Psoas muscle (tissue), 8 donors: ENCODE results near the gene YPEL2. TPM values are rescaled to one million over a fixed set of nuclear protein-coding genes. Genes with fewer than 3 reads are reported as not detected.
A peak's percentile ranks its signal among the peaks of the same experiment; 100 is the strongest.

Source experiments
- ATAC-seq, 4 donors: fragments of 200-7000 bp; cut with Tn5 transposase; one replicate each; pipeline ENCODE4 v1.9.1; 2020; ENCODE audit warnings: moderate library complexity in 3 of 4, mild to moderate bottlenecking in 2 of 4
- DNase-seq, 2 donors: peaks; one replicate each; pipeline ENCODE4 v3.0.0-alpha.2; 2020
- H3K27ac ChIP-seq: fragments of 200-600 bp; one replicate; pipeline ENCODE4 v1.8.0; 2022
- H3K27me3 ChIP-seq, 3 donors: fragments of 200-600 bp in 1 of 3; one replicate each; pipeline versions ENCODE4 v1.6.1 to v1.8.0; 2013 to 2022; ENCODE audit warnings: low read length in 2 of 3, mild to moderate bottlenecking in 2 of 3, moderate library complexity in 1 of 3; ENCODE audit not compliant: insufficient read depth in 3 of 3
- H3K36me3 ChIP-seq, 2 donors: fragments of 200-600 bp in 1 of 2; one replicate each; pipeline versions ENCODE4 v1.6.1 to v1.8.0; 2013 to 2022; ENCODE audit warnings: low read depth in 1 of 2, mild to moderate bottlenecking in 1 of 2, moderate library complexity in 1 of 2; ENCODE audit not compliant: insufficient read depth in 1 of 2
- H3K4me1 ChIP-seq: fragments of 200-600 bp; one replicate; pipeline ENCODE4 v1.8.0; 2022
- H3K4me3 ChIP-seq: fragments of 200-600 bp; one replicate; pipeline ENCODE4 v1.8.0; 2022; ENCODE audit warnings: mild to moderate bottlenecking
- H3K9me3 ChIP-seq: fragments of 200-600 bp; one replicate; pipeline ENCODE4 v1.8.0; 2022
- CTCF ChIP-seq: fragments of 200-600 bp; IDR thresholded peaks from one replicate; pipeline ENCODE4 v1.8.0; 2022; ENCODE audit warnings: antibody characterized with exemption
- WGBS, 3 donors: extraction: QIAGEN DNeasy Blood & Tissue Kit; methylation state at CpG; one replicate each; pipeline versions ENCODE4 v1.1.6 to v1.1.7; 2013; 5-methylcytosine and 5-hydroxymethylcytosine counted together
- intact Hi-C, 2 donors: fragments of 100-400 bp; cut with DNase I; formaldehyde crosslinking; loops; one replicate each; pipeline versions ENCODE4 v1.11.0 to v1.14.2; 2022
- polyA plus RNA-seq, 3 donors: library from polyadenylated mRNA; stranded (reverse); fragments of 200-250 nt; gene quantifications; one replicate each; pipeline ENCODE4 v1.2.3, GENCODE V29; 2013
- total RNA-seq, 4 donors: library from RNA; stranded (reverse); fragmentation: NEBNext Ultra II Directional in 2 of 4; extraction: Animal tissue kit (Norgen Biotek cat#: 25700) in 2 of 4; gene quantifications; one replicate each; pipeline versions ENCODE4 v1.2.1 to v1.2.4, GENCODE V29; 2021 to 2023
- donor health status: healthy with polysubstance abuse.
- donor health status: DM: no; HTN: no; CAD: no; lungs with moderate emphysema.
- donor health status: Bipolar disorder and iron deficiency.
- donor health status: healthy.
- donor health status: DM: yes; HTN: yes; CAD: no.
- donor health status: DM: no; HTN: no; CAD: no.
- donor health status: DM: no; HTN: no; CAD: no.
- donor health status: DM: yes; HTN: yes; CAD: no.

The YPEL2 gene
- total and polyA plus RNA-seq, 7 donors, result 1.9 to 47.8 (median 19.9) TPM

DNA sequence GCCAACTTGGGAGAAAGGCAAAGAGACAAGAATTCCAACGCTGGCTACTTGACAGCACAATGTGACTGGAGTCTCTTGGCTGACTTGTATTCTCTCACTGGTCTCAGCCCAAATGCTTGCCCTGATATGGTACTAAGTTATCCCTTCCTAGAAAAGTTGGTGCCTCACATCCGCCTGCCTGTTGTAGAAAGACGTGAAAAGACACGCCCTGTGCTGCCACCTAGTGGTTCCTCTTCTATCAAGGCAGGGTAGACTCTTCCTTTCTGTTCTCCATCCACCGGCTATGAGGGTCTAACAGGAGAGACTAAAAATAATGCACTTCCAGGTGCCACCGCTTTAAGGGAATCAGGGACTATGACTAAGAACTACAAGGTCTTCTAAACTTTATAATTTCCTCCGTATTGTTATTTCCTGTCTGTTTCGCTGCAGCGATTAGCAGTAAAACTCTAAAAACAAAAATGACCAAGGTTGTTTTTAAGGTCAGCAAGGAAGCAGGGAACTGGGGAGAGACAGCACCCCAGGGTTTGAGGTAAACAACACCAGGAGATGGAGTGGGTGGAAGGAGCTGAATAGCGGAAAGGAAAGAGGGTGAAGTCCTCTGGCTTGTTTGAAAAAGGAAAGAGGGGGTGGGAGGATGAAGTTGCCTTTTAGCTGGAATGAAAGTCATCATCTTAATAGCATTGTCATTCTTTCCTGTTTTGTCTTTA is 109.5 kb downstream of the YPEL2 start:
- Histone ChIP-seq H3K36me3 (no peaks in the 10 kb centered on the region), H3K4me3 (no peak overlapping the region), H3K9me3 (no peaks in the 10 kb centered on the region), H3K27me3 (no peaks in the 10 kb centered on the region), H3K4me1 (peaks cover 38% of the 10 kb centered on the region), H3K27ac (peak overlapping the region; percentile 76)
- peak; percentile 93 to 95 (median 94) for ATAC-seq
- 7 to 10% (median 7%) methylated on average over 10 of the region's 10 CpGs for WGBS, 3 donors
- intact Hi-C loops, result loop anchor here (1.0 to 5.0 kb wide), 3 partner anchors 112 to 130 kb away; no protein-coding TSS in a partner anchor
- peak; percentile 90 for TF ChIP-seq CTCF
- peak; percentile 84 to 90 for DNase-seq

GRCh38 chr17:59441464-59442096 is 110.1 kb downstream of the YPEL2 start:
- H3K27ac ChIP-seq, result peak overlapping the region; percentile 76
- no peaks in the 10 kb centered on the region for H3K36me3 ChIP-seq
- no peak for TF ChIP-seq CTCF
- DNase-seq, result no peak
- H3K9me3 ChIP-seq, result no peaks in the 10 kb centered on the region
- H3K27me3 ChIP-seq, result no peaks in the 10 kb centered on the region
- intact Hi-C loops, result loop anchor here (1.0 to 5.0 kb wide), 2 partner anchors 129 to 130 kb away; no protein-coding TSS in a partner anchor
- no peak for ATAC-seq
- H3K4me1 ChIP-seq, result peaks cover 37% of the 10 kb centered on the region
- no peak overlapping the region for H3K4me3 ChIP-seq
- 76 to 83% (median 78%) methylated on average over 7 of the region's 7 CpGs for WGBS, 3 donors

DNA sequence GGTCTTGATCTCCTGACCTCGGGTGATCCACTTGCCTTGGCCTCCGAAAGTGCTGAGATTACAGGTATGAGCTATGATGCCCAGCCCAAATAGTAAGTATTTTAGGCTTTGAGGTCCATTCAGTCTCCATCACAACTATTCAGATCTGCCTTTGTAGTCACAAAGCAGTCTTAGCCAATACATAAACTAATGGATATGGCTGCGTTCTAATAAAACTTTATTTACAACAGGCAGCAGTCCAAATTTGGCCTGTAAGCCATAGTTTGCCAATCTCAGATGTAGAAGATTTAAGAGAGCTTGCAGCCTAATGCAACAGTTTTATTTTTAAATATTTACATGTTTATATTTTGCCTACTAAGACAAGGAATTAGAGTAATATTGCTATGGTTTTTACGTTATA is 111.7 kb downstream of the YPEL2 start:
- DNase-seq (no peak), ATAC-seq (no peak)
- Histone ChIP-seq H3K4me1 (peaks cover 23% of the 10 kb centered on the region), H3K27me3 (no peaks in the 10 kb centered on the region), H3K4me3 (no peak overlapping the region), H3K9me3 (no peaks in the 10 kb centered on the region), H3K27ac (no peak overlapping the region), H3K36me3 (no peaks in the 10 kb centered on the region)
- 91 to 97% (median 96%) methylated on average over 4 of the region's 4 CpGs for WGBS, 3 donors
- TF ChIP-seq CTCF, result no peak
- intact Hi-C loops, result loop anchor here in 1 of 2 donors (5.0 kb wide), 1 partner anchor 131 kb away; no protein-coding TSS in a partner anchor

Other genes with a start within 250 kb of the YPEL2 start
- gene TRIM37, start 224.8 kb upstream of the YPEL2 start, total RNA-seq, result 10 to 100 TPM; 12.1 to 16.2 (median 14.7) TPM
- gene TRIM37, start 224.8 kb upstream of the YPEL2 start, polyA plus RNA-seq, result 10 to 100 TPM in 1 of 3 donors, 1 to 10 TPM in 2; 6.8 to 17.6 (median 9.5) TPM
- gene SKA2, start 176.5 kb upstream of the YPEL2 start, total RNA-seq, result 10 to 100 TPM in 3 of 4 donors, 1 to 10 TPM in 1; 7.2 to 17.1 (median 11.2) TPM
- gene SKA2, start 176.5 kb upstream of the YPEL2 start, polyA plus RNA-seq, result 10 to 100 TPM in 2 of 3 donors, 1 to 10 TPM in 1; 9.2 to 15.5 (median 11.5) TPM
- 1 to 10 TPM in 1 of 4 donors, under 1 TPM in 3; 0.34 to 1.0 (median 0.62) TPM for gene PRR11, start 175.9 kb upstream of the YPEL2 start, total RNA-seq
- 1 to 10 TPM in 1 of 3 donors, under 1 TPM in 2; 0.28 to 2.3 (median 0.44) TPM for gene PRR11, start 175.9 kb upstream of the YPEL2 start, polyA plus RNA-seq
- gene SMG8, start 121.6 kb upstream of the YPEL2 start, total RNA-seq, result 10 to 100 TPM in 2 of 4 donors, 1 to 10 TPM in 2; 7.7 to 11.5 (median 9.8) TPM
- 10 to 100 TPM in 1 of 3 donors, 1 to 10 TPM in 2; 6.0 to 11.7 (median 6.2) TPM for gene SMG8, start 121.6 kb upstream of the YPEL2 start, polyA plus RNA-seq
- 1 to 10 TPM in 2 of 4 donors, under 1 TPM in 2; 0.25 to 1.8 (median 1.3) TPM for gene GDPD1, start 111.1 kb upstream of the YPEL2 start, total RNA-seq
- gene GDPD1, start 111.1 kb upstream of the YPEL2 start, polyA plus RNA-seq, result 1 to 10 TPM in 1 of 3 donors, under 1 TPM in 2; 0.40 to 2.3 (median 0.90) TPM
- gene DHX40, start 234.0 kb downstream of the YPEL2 start, total RNA-seq, result 10 to 100 TPM; 17.2 to 21.8 (median 20.1) TPM
- gene DHX40, start 234.0 kb downstream of the YPEL2 start, polyA plus RNA-seq, result 10 to 100 TPM in 2 of 3 donors, 1 to 10 TPM in 1; 8.5 to 17.2 (median 10.4) TPM